ENCODE measurements around the gene TBC1D16.

DNA sequence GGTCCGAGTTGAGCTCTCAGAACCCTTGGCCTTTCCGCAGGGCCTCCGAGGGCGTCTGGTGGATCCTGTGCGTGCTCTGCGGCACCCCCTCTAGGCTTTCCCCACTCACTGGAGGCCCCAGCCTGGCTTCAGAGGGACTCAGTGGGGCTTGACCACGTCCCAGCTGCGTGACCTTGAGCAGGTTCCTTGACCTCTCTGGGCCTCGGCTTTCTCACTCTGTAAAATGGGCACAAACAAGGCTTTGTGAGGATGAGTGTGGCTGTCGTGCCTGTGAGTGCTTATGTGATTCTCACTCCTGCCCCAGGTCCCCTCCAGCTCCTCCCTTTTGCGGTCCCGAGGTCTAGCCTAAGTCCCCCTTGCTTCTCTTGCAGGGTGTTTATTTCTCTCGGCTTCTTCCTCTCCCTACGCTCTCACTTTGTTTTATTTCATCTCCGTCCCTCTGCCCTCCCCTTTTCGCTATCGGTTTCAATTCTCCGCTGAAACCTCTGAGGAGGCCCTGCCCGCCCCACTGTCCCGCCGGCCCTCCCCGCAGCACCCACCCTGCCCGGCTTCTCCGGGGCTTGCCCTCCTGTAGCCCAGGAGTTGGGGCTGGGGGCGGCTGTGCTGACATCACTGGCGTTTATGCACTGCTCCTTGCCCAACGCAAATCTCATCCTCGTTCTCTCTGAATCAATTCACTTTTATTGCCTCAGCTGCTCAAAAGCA is 114.1 kb downstream of the TBC1D16 start:
- TF ChIP-seq EZH2phosphoT487 (IDR thresholded peaks at IDR 0.05; ENCODE audit: insufficient read depth, low read depth) (no peak), EZH2 (IDR thresholded peaks at IDR 0.05; ENCODE audit: insufficient read depth, poor library complexity, severe bottlenecking) (no peak)

Measured in GM23248 (cell line).